Transverse colon (tissue), 3 donors: Measurements from ENCODE around the gene TEX19.

Experiments
- POLR2A ChIP-seq: fragments of 450-650 bp; IDR thresholded peaks from one replicate; pipeline ENCODE4 v1.6.1; 2016; ENCODE audit warnings: antibody characterized with exemption, mild to moderate bottlenecking, moderate library complexity
- TF ChIP-seq, protein P1 (sequence below), 5 experiments: fragments of 200-600 bp in 3 of 5; fragments of 450-650 bp in 2 of 5; sonication (generic) in 3 of 5; IDR thresholded peaks; 1 replicate in 2 of 5; 2 replicates in 3 of 5; pipeline ENCODE4 v1.5.1; 2016 to 2017; ENCODE audit warnings: antibody characterized with exemption in 5 of 5, inconsistent platforms in 3 of 5, mild to moderate bottlenecking in 2 of 5, moderate library complexity in 1 of 5

DNA sequence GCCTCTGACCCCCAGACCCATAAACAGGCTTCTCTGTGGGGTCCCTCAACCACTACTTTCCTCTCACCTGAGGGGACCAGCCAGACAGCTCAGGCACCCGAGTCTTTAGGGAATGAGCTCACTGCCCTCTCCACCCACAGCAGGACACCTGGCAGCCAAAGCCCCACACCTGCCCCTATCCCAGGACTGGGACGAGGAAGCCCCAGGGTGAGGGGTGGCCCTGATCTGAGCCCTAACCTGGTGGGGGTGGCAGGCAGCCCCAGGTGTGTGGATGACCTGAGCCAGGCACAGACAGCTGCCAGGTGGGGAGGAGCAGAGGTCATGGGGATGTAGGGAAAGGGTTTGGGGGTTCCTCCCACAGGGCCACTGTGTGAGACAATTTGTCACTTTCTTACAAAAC, 1.7 kb upstream of the TEX19 start:
- TF ChIP-seq, protein P1, sequence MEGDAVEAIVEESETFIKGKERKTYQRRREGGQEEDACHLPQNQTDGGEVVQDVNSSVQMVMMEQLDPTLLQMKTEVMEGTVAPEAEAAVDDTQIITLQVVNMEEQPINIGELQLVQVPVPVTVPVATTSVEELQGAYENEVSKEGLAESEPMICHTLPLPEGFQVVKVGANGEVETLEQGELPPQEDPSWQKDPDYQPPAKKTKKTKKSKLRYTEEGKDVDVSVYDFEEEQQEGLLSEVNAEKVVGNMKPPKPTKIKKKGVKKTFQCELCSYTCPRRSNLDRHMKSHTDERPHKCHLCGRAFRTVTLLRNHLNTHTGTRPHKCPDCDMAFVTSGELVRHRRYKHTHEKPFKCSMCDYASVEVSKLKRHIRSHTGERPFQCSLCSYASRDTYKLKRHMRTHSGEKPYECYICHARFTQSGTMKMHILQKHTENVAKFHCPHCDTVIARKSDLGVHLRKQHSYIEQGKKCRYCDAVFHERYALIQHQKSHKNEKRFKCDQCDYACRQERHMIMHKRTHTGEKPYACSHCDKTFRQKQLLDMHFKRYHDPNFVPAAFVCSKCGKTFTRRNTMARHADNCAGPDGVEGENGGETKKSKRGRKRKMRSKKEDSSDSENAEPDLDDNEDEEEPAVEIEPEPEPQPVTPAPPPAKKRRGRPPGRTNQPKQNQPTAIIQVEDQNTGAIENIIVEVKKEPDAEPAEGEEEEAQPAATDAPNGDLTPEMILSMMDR (IDR thresholded peaks at IDR 0.05), result no peak
- TF ChIP-seq POLR2A, result no peak
